ENCODE measurements around the gene CD320. TPM values are rescaled to one million over a fixed set of nuclear protein-coding genes. Genes with fewer than 3 reads are reported as not detected.
A peak's percentile ranks its signal among the peaks of the same experiment; 100 is the strongest.
"Not testable (repeated sequence)": the region's sequence is repeated elsewhere in the genome, so short reads cannot be mapped to it uniquely, and the experiment has no call there.

CD320 gene
- total RNA-seq, 1 experiment from 2014 or later = 135 TPM

GRCh38 chr19:8342684-8343482, 34.7 kb upstream of the CD320 start, which contains the start of gene KANK3:
Gene KANK3, minus strand, starts transcription at chr19:8343262. Its CDS starts 5,434 bp downstream, at chr19:8337828.
- no peaks in the 10 kb centered on the region for H3K4me1 ChIP-seq (ENCODE audit: insufficient read depth, low read length, poor library complexity, severe bottlenecking)
- POLR2A ChIA-PET (ENCODE audit: low non-redundant PET) = no interaction called here
- intact Hi-C loops (cut with micrococcal nuclease; ENCODE audit: unreplicated experiment) = no loop called here
- H3K27ac ChIP-seq (ENCODE audit: low read depth, low read length, poor library complexity, severe bottlenecking) = no peak within 1 kb of the TSS
- H3K9me3 ChIP-seq (ENCODE audit: low read depth, low read length, poor library complexity, severe bottlenecking) = no peaks in the 10 kb centered on the region
- DNase-seq (ENCODE audit: low spot score) = peak; percentile 98
- TF ChIP-seq CTCF (conservative IDR thresholded peaks at IDR 0.05; ENCODE audit: low read depth, low read length) (no peak), EZH2 (IDR thresholded peaks at IDR 0.05; ENCODE audit: borderline replicate concordance, low read depth, low read length, poor library complexity, severe bottlenecking) (no peak)
- H3K27me3 ChIP-seq (replicated peaks; ENCODE audit: insufficient read depth, low read depth, low read length, poor library complexity) = no peaks in the 10 kb centered on the region
- H3K36me3 ChIP-seq (ENCODE audit: insufficient read depth, low read length, poor library complexity, severe bottlenecking) = no peaks in the 10 kb centered on the region
- no TSS peak for BruUV-seq (replicated peaks)
- CTCF ChIA-PET = no interaction called here
- H3K4me3 ChIP-seq (ENCODE audit: low read depth, low read length, poor library complexity, severe bottlenecking) = peak within 1 kb of the TSS; percentile 55

GRCh38 chr19:8342316-8342683, 34.1 kb upstream of the CD320 start:
- H3K4me1 ChIP-seq (ENCODE audit: insufficient read depth, low read length, poor library complexity, severe bottlenecking) = no peaks in the 10 kb centered on the region
- POLR2A ChIA-PET (ENCODE audit: low non-redundant PET) = no interaction called here
- DNase-seq (ENCODE audit: low spot score) = no peak
- intact Hi-C loops (cut with micrococcal nuclease; ENCODE audit: unreplicated experiment) = no loop called here
- peak overlapping the region; percentile 55 for H3K4me3 ChIP-seq (ENCODE audit: low read depth, low read length, poor library complexity, severe bottlenecking)
- BruUV-seq (replicated peaks) = no TSS peak
- no peaks in the 10 kb centered on the region for H3K36me3 ChIP-seq (ENCODE audit: insufficient read depth, low read length, poor library complexity, severe bottlenecking)
- no peak overlapping the region for H3K27ac ChIP-seq (ENCODE audit: low read depth, low read length, poor library complexity, severe bottlenecking)
- no peak for TF ChIP-seq EZH2 (IDR thresholded peaks at IDR 0.05; ENCODE audit: borderline replicate concordance, low read depth, low read length, poor library complexity, severe bottlenecking)
- no peak for TF ChIP-seq CTCF (conservative IDR thresholded peaks at IDR 0.05; ENCODE audit: low read depth, low read length)
- CTCF ChIA-PET = no interaction called here
- H3K9me3 ChIP-seq (ENCODE audit: low read depth, low read length, poor library complexity, severe bottlenecking) = no peaks in the 10 kb centered on the region
- no peaks in the 10 kb centered on the region for H3K27me3 ChIP-seq (replicated peaks; ENCODE audit: insufficient read depth, low read depth, low read length, poor library complexity)

GRCh38 chr19:8341504-8341903, 33.3 kb upstream of the CD320 start:
- BruUV-seq (replicated peaks) = not testable (repeated sequence)

More at GRCh38 chr19:8341504-8341903, 33.3 kb upstream of the CD320 start:
- DNase-seq (ENCODE audit: low spot score); H3K27ac ChIP-seq (ENCODE audit: low read depth, low read length, poor library complexity, severe bottlenecking); H3K4me3 ChIP-seq (ENCODE audit: low read depth, low read length, poor library complexity, severe bottlenecking); intact Hi-C loops (cut with micrococcal nuclease; ENCODE audit: unreplicated experiment); H3K36me3 ChIP-seq (ENCODE audit: insufficient read depth, low read length, poor library complexity, severe bottlenecking); H3K9me3 ChIP-seq (ENCODE audit: low read depth, low read length, poor library complexity, severe bottlenecking); H3K27me3 ChIP-seq (replicated peaks; ENCODE audit: insufficient read depth, low read depth, low read length, poor library complexity); H3K4me1 ChIP-seq (ENCODE audit: insufficient read depth, low read length, poor library complexity, severe bottlenecking); CTCF ChIA-PET: not testable (repeated sequence)
- POLR2A ChIA-PET (ENCODE audit: low non-redundant PET) = interaction anchor here (0.6 kb wide), 1 partner anchor 15 kb away, joined by 4 read pairs; no protein-coding TSS in a partner anchor

Measured in A673 (cell line).